PC-9 (cell line): ENCODE data around the gene METTL15. TPM values are rescaled to one million over a fixed set of nuclear protein-coding genes. Genes with fewer than 3 reads are reported as not detected.

Experiments used
- BruUV-seq: library from RNA; stranded (reverse); fragments of 400-500 nt; replicated peaks from 2 replicates; lab custom pipeline; 2021; lab: Mats Ljungman, UMichigan
- CTCF ChIA-PET: fragments of 300-600 bp; sonication (Branson Sonifier 250); formaldehyde crosslinking; loops from one replicate; lab custom pipeline; 2022; ENCODE audit warnings: antibody characterized with exemption; lab: Charles Lee
- POLR2A ChIA-PET: fragments of 300-600 bp; sonication (Branson Sonifier 250); formaldehyde crosslinking; loops from one replicate; lab custom pipeline; 2022; ENCODE audit warnings: antibody characterized with exemption; ENCODE audit not compliant: unreplicated experiment; lab: Charles Lee
- DNase-seq, 2 experiments: peaks; one replicate each; pipeline versions ENCODE4 v3.0.0 to v3.0.0-alpha.2; 2015 to 2022; ENCODE audit warnings: mixed read lengths in 1 of 2
- H2AFZ ChIP-seq: fragments of 200-600 bp; sonication (generic); 2 replicates; pipeline ENCODE4 v1.8.1; 2017; ENCODE audit warnings: antibody characterized with exemption
- H3F3A ChIP-seq: fragments of 200-600 bp; sonication (generic); 2 replicates; pipeline ENCODE4 v1.8.1; 2017; ENCODE audit warnings: antibody characterized with exemption, mild to moderate bottlenecking, low read depth; ENCODE audit not compliant: insufficient read depth
- H3K27ac ChIP-seq: fragments of 200-600 bp; sonication (generic); 2 replicates; pipeline ENCODE4 v1.6.1; 2016; ENCODE audit warnings: mixed run types
- H3K27me3 ChIP-seq: fragments of 200-600 bp; sonication (generic); 2 replicates; pipeline ENCODE4 v1.6.1; 2016; ENCODE audit warnings: low read depth, mixed run types; ENCODE audit not compliant: insufficient read depth
- H3K36me3 ChIP-seq: fragments of 200-600 bp; sonication (generic); 2 replicates; pipeline ENCODE4 v1.6.1; 2016; ENCODE audit warnings: low read depth, mixed run types
- H3K4me1 ChIP-seq: fragments of 200-600 bp; sonication (generic); replicated peaks from 2 replicates; pipeline ENCODE4 v1.6.1; 2016; ENCODE audit warnings: mixed run types; ENCODE audit not compliant: insufficient read depth
- H3K4me2 ChIP-seq: fragments of 200-600 bp; sonication (generic); 2 replicates; pipeline ENCODE4 v1.6.1; 2017; ENCODE audit warnings: mixed run types
- H3K4me3 ChIP-seq: fragments of 200-600 bp; sonication (generic); 2 replicates; pipeline ENCODE4 v1.6.1; 2016; ENCODE audit warnings: mixed run types
- H3K79me2 ChIP-seq: fragments of 200-600 bp; sonication (generic); 2 replicates; pipeline ENCODE4 v1.6.1; 2017; ENCODE audit warnings: low read depth, mixed run types
- H3K9me2 ChIP-seq: fragments of 200-600 bp; sonication (generic); 2 replicates; pipeline ENCODE4 v1.8.1; 2017; ENCODE audit warnings: mild to moderate bottlenecking; ENCODE audit not compliant: insufficient read depth
- H3K9me3 ChIP-seq: fragments of 200-600 bp; sonication (generic); 2 replicates; pipeline ENCODE4 v1.8.1; 2016; ENCODE audit warnings: low read depth; ENCODE audit not compliant: insufficient read depth
- H4K20me1 ChIP-seq: fragments of 200-600 bp; sonication (generic); 2 replicates; pipeline ENCODE4 v1.8.1; 2017; ENCODE audit not compliant: insufficient read depth
- EZH2 ChIP-seq: fragments of 200-600 bp; sonication (generic); IDR thresholded peaks from 2 replicates; pipeline ENCODE4 v1.8.0; 2017; ENCODE audit warnings: antibody characterized with exemption, low read depth
- intact Hi-C: fragments of 100-400 bp; cut with micrococcal nuclease; formaldehyde crosslinking; loops from one replicate; pipeline ENCODE4 v1.10.0; 2022; ENCODE audit not compliant: unreplicated experiment
- total RNA-seq: library from RNA; stranded (reverse); gene quantifications from 2 replicates; pipeline ENCODE4 v1.2.3, GENCODE V29; 2021
- TF ChIP-seq, protein P1 (sequence below): fragments of 200-600 bp; sonication (generic); conservative IDR thresholded peaks from 2 replicates; pipeline ENCODE4 v1.6.1; 2017; ENCODE audit warnings: mixed run types, antibody characterized with exemption, mild to moderate bottlenecking, moderate library complexity

The METTL15 gene
- total RNA-seq, 1 experiment from 2014 or later: 19.9 TPM

DNA sequence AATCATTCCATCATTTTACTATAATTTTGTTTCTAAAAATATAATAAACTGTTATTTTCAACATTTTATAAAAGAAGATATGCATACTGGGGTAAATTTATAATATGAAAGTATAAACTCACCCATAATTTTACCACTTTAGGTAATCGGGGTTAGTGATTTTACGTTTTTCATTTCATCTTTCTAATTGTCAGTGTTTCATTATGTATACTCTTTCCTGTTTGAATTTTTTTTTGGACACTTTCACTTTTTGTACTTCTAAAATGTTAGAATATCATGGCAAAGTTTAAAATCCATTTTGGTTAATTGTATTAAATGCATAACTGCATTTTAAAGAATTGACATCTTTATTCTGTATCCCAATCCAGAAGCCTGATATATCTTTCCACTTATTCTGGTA lies 115.8 kb downstream of the METTL15 start:
- ChIA-PET POLR2A (no interaction called here), CTCF (no interaction called here)
- no peak overlapping the region for H2AFZ ChIP-seq
- H3K27me3 ChIP-seq: no peaks in the 10 kb centered on the region
- no TSS peak for BruUV-seq
- H3K27ac ChIP-seq: no peak overlapping the region
- H3F3A ChIP-seq: no peaks in the 10 kb centered on the region
- no peaks in the 10 kb centered on the region; the same call in 1 of the 2 replicates for H3K9me2 ChIP-seq
- no peaks in the 10 kb centered on the region; the same call in 1 of the 2 replicates for H3K79me2 ChIP-seq
- H3K4me3 ChIP-seq: no peak overlapping the region
- H3K36me3 ChIP-seq: no peaks in the 10 kb centered on the region
- no peak overlapping the region for H3K4me2 ChIP-seq
- H3K4me1 ChIP-seq: no peaks in the 10 kb centered on the region
- no peaks in the 10 kb centered on the region for H4K20me1 ChIP-seq
- no peak for DNase-seq
- TF ChIP-seq EZH2: no peak
- TF ChIP-seq, protein P1, sequence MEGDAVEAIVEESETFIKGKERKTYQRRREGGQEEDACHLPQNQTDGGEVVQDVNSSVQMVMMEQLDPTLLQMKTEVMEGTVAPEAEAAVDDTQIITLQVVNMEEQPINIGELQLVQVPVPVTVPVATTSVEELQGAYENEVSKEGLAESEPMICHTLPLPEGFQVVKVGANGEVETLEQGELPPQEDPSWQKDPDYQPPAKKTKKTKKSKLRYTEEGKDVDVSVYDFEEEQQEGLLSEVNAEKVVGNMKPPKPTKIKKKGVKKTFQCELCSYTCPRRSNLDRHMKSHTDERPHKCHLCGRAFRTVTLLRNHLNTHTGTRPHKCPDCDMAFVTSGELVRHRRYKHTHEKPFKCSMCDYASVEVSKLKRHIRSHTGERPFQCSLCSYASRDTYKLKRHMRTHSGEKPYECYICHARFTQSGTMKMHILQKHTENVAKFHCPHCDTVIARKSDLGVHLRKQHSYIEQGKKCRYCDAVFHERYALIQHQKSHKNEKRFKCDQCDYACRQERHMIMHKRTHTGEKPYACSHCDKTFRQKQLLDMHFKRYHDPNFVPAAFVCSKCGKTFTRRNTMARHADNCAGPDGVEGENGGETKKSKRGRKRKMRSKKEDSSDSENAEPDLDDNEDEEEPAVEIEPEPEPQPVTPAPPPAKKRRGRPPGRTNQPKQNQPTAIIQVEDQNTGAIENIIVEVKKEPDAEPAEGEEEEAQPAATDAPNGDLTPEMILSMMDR: no peak
- intact Hi-C loops: no loop called here
- no peaks in the 10 kb centered on the region for H3K9me3 ChIP-seq

GRCh38 chr11:28227460-28227859 lies 119.3 kb downstream of the METTL15 start:
- no peak for TF ChIP-seq EZH2
- TF ChIP-seq, protein P1: no peak
- DNase-seq: no peak
- Histone ChIP-seq H3K27me3 (no peaks in the 10 kb centered on the region), H3K9me2 (no peaks in the 10 kb centered on the region; the same call in 1 of the 2 replicates), H3K79me2 (no peaks in the 10 kb centered on the region; the same call in 1 of the 2 replicates), H3K4me1 (no peaks in the 10 kb centered on the region), H4K20me1 (no peaks in the 10 kb centered on the region), H3K4me2 (no peak overlapping the region), H3F3A (no peaks in the 10 kb centered on the region), H3K9me3 (no peaks in the 10 kb centered on the region), H3K27ac (no peak overlapping the region), H2AFZ (no peak overlapping the region), H3K4me3 (no peak overlapping the region), H3K36me3 (no peaks in the 10 kb centered on the region)
- POLR2A ChIA-PET: no interaction called here
- CTCF ChIA-PET: no interaction called here
- intact Hi-C loops: no loop called here
- no TSS peak for BruUV-seq

DNA sequence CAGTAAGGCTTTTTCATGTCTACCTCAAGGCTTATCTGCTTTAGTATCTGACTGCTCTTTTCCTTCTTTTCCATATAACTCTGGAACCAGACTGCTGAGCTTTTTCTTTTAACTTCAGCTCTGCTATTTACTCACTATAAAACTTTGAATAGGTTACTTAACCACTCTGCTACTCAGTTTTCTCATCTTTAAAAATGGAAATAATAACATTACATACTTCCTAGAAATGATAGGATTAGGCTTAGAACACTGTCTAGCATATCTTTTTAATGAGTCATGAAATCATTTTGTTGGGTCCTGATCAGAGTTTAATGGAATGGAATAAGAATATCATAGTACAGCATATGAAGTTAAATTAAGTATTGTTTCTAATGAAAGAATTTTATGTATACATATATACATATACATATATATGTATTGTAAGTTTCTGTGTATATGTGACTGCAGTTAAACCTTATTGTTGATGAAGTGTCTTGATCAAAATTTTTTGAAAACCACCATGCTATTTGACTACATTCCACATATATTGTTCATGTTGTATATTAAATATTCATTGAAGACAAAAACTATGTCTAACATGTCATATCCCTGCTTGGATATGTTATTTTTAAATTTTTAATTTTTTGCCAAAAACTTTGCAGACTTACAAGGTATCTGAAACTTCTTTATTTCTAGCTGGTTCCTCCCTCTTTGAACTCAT lies 120.2 kb downstream of the METTL15 start:
- no peaks in the 10 kb centered on the region; the same call in 1 of the 2 replicates for H3K9me2 ChIP-seq
- H3K9me3 ChIP-seq: no peaks in the 10 kb centered on the region
- H4K20me1 ChIP-seq: no peaks in the 10 kb centered on the region
- no peak overlapping the region for H3K4me2 ChIP-seq
- no peak for DNase-seq
- no peaks in the 10 kb centered on the region for H3F3A ChIP-seq
- no peak overlapping the region for H3K27ac ChIP-seq
- no peaks in the 10 kb centered on the region for H3K36me3 ChIP-seq
- no peak overlapping the region for H3K4me3 ChIP-seq
- intact Hi-C loops: no loop called here
- no peaks in the 10 kb centered on the region for H3K4me1 ChIP-seq
- H3K79me2 ChIP-seq: no peaks in the 10 kb centered on the region; the same call in 1 of the 2 replicates
- no TSS peak for BruUV-seq
- POLR2A ChIA-PET: no interaction called here
- H3K27me3 ChIP-seq: no peaks in the 10 kb centered on the region
- no peak overlapping the region for H2AFZ ChIP-seq
- CTCF ChIA-PET: no interaction called here
- no peak for TF ChIP-seq EZH2
- TF ChIP-seq, protein P1: no peak
